A673 (cell line): ENCODE measurements around the gene HERC4. TPM values are rescaled to one million over a fixed set of nuclear protein-coding genes. Genes with fewer than 3 reads are reported as not detected.

Source experiments
- BruUV-seq: library from RNA; stranded (reverse); fragments of 400-500 nt; replicated peaks from 2 replicates; lab custom pipeline; 2021; lab: Mats Ljungman, UMichigan
- CTCF ChIA-PET: fragments of 300-600 bp; sonication (Branson Sonifier 250); formaldehyde crosslinking; loops from one replicate; lab custom pipeline; 2022; ENCODE audit warnings: antibody characterized with exemption; lab: Charles Lee
- POLR2A ChIA-PET: fragments of 300-600 bp; sonication (Branson Sonifier 250); formaldehyde crosslinking; loops from one replicate; lab custom pipeline; 2022; ENCODE audit warnings: antibody characterized with exemption; ENCODE audit not compliant: low non-redundant PET; lab: Charles Lee
- DNase-seq: peaks from one replicate; pipeline ENCODE4 v3.0.0-alpha.2; 2015; ENCODE audit warnings: low spot score
- H3K27ac ChIP-seq: fragments of 200-600 bp; sonication (generic); 2 replicates; pipeline ENCODE4 v1.5.1; 2016; ENCODE audit warnings: mixed run types, low read depth, mild to moderate bottlenecking, mixed read lengths, antibody characterized with exemption, low read length; ENCODE audit not compliant: poor library complexity, severe bottlenecking
- H3K27me3 ChIP-seq: fragments of 200-600 bp; sonication (generic); replicated peaks from 2 replicates; pipeline ENCODE4 v1.6.1; 2017; ENCODE audit warnings: mixed run types, low read depth, mild to moderate bottlenecking, mixed read lengths, antibody characterized with exemption, low read length; ENCODE audit not compliant: insufficient read depth, poor library complexity
- H3K36me3 ChIP-seq: fragments of 200-600 bp; sonication (generic); 2 replicates; pipeline ENCODE4 v1.6.1; 2016; ENCODE audit warnings: mixed run types, mild to moderate bottlenecking, mixed read lengths, antibody characterized with exemption, low read length; ENCODE audit not compliant: insufficient read depth, poor library complexity, severe bottlenecking
- H3K4me1 ChIP-seq: fragments of 200-600 bp; sonication (generic); 2 replicates; pipeline ENCODE4 v1.6.1; 2017; ENCODE audit warnings: mixed run types, mild to moderate bottlenecking, mixed read lengths, antibody characterized with exemption, low read length; ENCODE audit not compliant: insufficient read depth, poor library complexity, severe bottlenecking
- H3K4me3 ChIP-seq: fragments of 200-600 bp; sonication (generic); 2 replicates; pipeline ENCODE4 v1.5.1; 2016; ENCODE audit warnings: low read depth, mixed run types, mild to moderate bottlenecking, mixed read lengths, low read length; ENCODE audit not compliant: poor library complexity, severe bottlenecking
- H3K9me3 ChIP-seq: fragments of 200-600 bp; sonication (generic); 2 replicates; pipeline ENCODE4 v1.6.1; 2016; ENCODE audit warnings: mixed run types, low read depth, mild to moderate bottlenecking, mixed read lengths, antibody characterized with exemption, low read length; ENCODE audit not compliant: poor library complexity, severe bottlenecking
- CTCF ChIP-seq: fragments of 300-800, 200-600 bp; sonication (generic); conservative IDR thresholded peaks from 2 replicates; pipeline ENCODE4 v1.5.1; 2017; ENCODE audit warnings: low read depth, mild to moderate bottlenecking, antibody characterized with exemption, low read length, moderate library complexity, mixed read lengths
- EZH2 ChIP-seq: fragments of 200-600 bp; sonication (generic); IDR thresholded peaks from 2 replicates; pipeline ENCODE4 v1.6.1; 2017; ENCODE audit warnings: borderline replicate concordance, low read depth, mild to moderate bottlenecking, mixed read lengths, antibody characterized with exemption, low read length; ENCODE audit not compliant: poor library complexity, severe bottlenecking
- intact Hi-C: fragments of 100-400 bp; cut with micrococcal nuclease; formaldehyde crosslinking; loops from one replicate; pipeline ENCODE4 v1.10.0; 2022; ENCODE audit not compliant: unreplicated experiment
- total RNA-seq: library from RNA; stranded (reverse); gene quantifications from 2 replicates; pipeline ENCODE4 v1.2.3, GENCODE V29; 2021

Gene HERC4
- total RNA-seq, 1 experiment from 2014 or later = 52.2 TPM

- peak overlapping the region; percentile 87 for H3K27ac ChIP-seq
- H3K36me3 ChIP-seq = peaks cover 33% of the 10 kb centered on the region
- ChIA-PET POLR2A (interaction anchor here (0.7 kb wide), 1 partner anchor 162 kb away, joined by 5 read pairs; no protein-coding TSS in a partner anchor), CTCF (no interaction called here)
- H3K9me3 ChIP-seq = no peaks in the 10 kb centered on the region
- BruUV-seq = no TSS peak
- H3K4me1 ChIP-seq = peaks cover 16% of the 10 kb centered on the region
- DNase-seq = peak; percentile 87
- H3K27me3 ChIP-seq = no peaks in the 10 kb centered on the region
- TF ChIP-seq CTCF (no peak), EZH2 (no peak)
- intact Hi-C loops = loop anchor here (1.0 to 10.0 kb wide), 2 partner anchors 190 to 271 kb away; partner anchors contain the start of gene HERC4
- peak overlapping the region; percentile 92 for H3K4me3 ChIP-seq
These were observed 190.0 kb downstream of the HERC4 start for GRCh38 chr10:67884842-67885670.

GRCh38 chr10:67884313-67884841 lies 190.7 kb downstream of the HERC4 start, which contains the start of gene SIRT1:
TSS of gene SIRT1 (plus strand) at chr10:67884656. CDS start at chr10:67884722, 66 bp downstream.
- peak within 1 kb of the TSS; percentile 92 for H3K4me3 ChIP-seq
- H3K27me3 ChIP-seq = no peaks in the 10 kb centered on the region
- ChIA-PET POLR2A (no interaction called here), CTCF (no interaction called here)
- intact Hi-C loops = loop anchor here (1.0 to 10.0 kb wide), 2 partner anchors 190 to 272 kb away; partner anchors contain the start of gene HERC4
- no peaks in the 10 kb centered on the region for H3K9me3 ChIP-seq
- DNase-seq = peak; percentile 98
- BruUV-seq = no TSS peak
- peaks cover 27% of the 10 kb centered on the region for H3K36me3 ChIP-seq
- H3K4me1 ChIP-seq = peaks cover 16% of the 10 kb centered on the region
- peak within 1 kb of the TSS; percentile 87 for H3K27ac ChIP-seq
- TF ChIP-seq EZH2 (no peak), CTCF (0 out of 2 replicates have a peak, but pooled peaks have one; percentile 7)

GRCh38 chr10:67883710-67884312 lies 191.3 kb downstream of the HERC4 start:
- peak overlapping the region; percentile 87 for H3K27ac ChIP-seq
- H3K4me1 ChIP-seq = peaks cover 16% of the 10 kb centered on the region
- POLR2A ChIA-PET = no interaction called here
- intact Hi-C loops = loop anchor here (1.0 to 10.0 kb wide), 2 partner anchors 191 to 272 kb away; partner anchors contain the start of gene HERC4
- TSS peak; percentile 85 for BruUV-seq
- H3K36me3 ChIP-seq = peaks cover 21% of the 10 kb centered on the region
- H3K4me3 ChIP-seq = peak overlapping the region; percentile 92
- H3K27me3 ChIP-seq = no peaks in the 10 kb centered on the region
- H3K9me3 ChIP-seq = no peaks in the 10 kb centered on the region
- TF ChIP-seq EZH2 (no peak), CTCF (no peak)
- peak; percentile 52 for DNase-seq
- CTCF ChIA-PET = no interaction called here
